ENCODE results near the gene FBXW7.

DNA sequence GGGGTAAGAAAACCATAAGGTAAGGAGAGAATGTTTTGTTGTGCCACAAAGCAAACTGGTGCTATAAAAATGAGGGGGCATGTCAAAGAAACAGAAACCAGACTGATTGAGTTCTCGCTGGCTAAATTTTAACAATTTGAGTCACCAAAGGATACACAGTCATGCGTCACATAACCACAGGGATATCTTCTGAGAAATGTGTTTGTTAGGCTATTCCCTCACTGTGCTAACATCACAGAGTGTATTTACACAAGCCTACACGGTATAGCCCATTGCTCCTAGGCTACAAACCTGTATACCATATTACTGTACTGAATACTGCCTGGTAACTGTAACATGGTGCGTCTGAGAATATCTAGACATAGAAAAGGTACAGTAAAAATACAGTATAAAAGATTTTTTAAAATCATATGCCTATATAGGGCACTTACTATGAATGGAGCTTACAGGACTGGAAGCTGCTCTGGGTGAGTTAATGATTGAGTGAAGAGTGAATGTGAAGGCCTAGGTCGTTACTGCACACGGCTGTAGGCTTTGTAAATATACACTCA, 50.1 kb downstream of the FBXW7 start:
- TF ChIP-seq TCF7 (IDR thresholded peaks at IDR 0.05; ENCODE audit: low read depth) (peak; percentile 64; the same call in 1 of the 2 replicates), SMARCE1 (IDR thresholded peaks at IDR 0.05; ENCODE audit: borderline replicate concordance) (no peak), EZH2 (conservative IDR thresholded peaks at IDR 0.05; ENCODE audit: low read depth, low read length) (no peak)

Data from HepG2 (cell line).